ENCODE measurements around the gene GALNTL6. TPM values are rescaled to one million over a fixed set of nuclear protein-coding genes. Genes with fewer than 3 reads are reported as not detected.

The GALNTL6 gene
- total RNA-seq, 1 experiment from 2014 or later: not detected

GRCh38 chr4:172323288-172323687 lies 510.1 kb downstream of the GALNTL6 start:
- Histone ChIP-seq H3K9me2 (ENCODE audit: insufficient read depth) (no peaks in the 10 kb centered on the region), H3K4me3 (replicated peaks in 1 of 2; ENCODE audit: low read depth in 1 of 2, low read length in 2 of 2) (no peak overlapping the region), H3K9me3 (ENCODE audit: control insufficient read depth in 1 of 2, insufficient read depth in 1 of 2, low read depth in 1 of 2, low read length in 2 of 2) (no peaks in the 10 kb centered on the region), H3K4me1 (ENCODE audit: control insufficient read depth in 1 of 2, insufficient read depth in 2 of 2, low read length in 2 of 2) (no peaks in the 10 kb centered on the region), H2AFZ (ENCODE audit: low read depth, low read length, poor library complexity, severe bottlenecking) (no peak overlapping the region), H3K27ac (ENCODE audit: low read depth, low read length) (no peak overlapping the region), H3K27me3 (ENCODE audit: insufficient read depth, low read length) (no peaks in the 10 kb centered on the region), H3K79me2 (ENCODE audit: insufficient read depth, low read length) (no peaks in the 10 kb centered on the region), H4K20me1 (ENCODE audit: insufficient read depth) (no peaks in the 10 kb centered on the region), H3K9ac (ENCODE audit: low read length) (no peak overlapping the region), H3K36me3 (ENCODE audit: control insufficient read depth in 1 of 2, insufficient read depth in 2 of 2, low read length in 2 of 2) (no peaks in the 10 kb centered on the region), H3K4me2 (ENCODE audit: low read length) (no peak overlapping the region)
- ATAC-seq (no peak), DNase-seq (ENCODE audit: low read depth, low spot score) (no peak)
- TF ChIP-seq EGR1 (IDR thresholded peaks at IDR 0.05; ENCODE audit: low read depth): no peak
- TF ChIP-seq SIN3A (IDR thresholded peaks at IDR 0.05; ENCODE audit: low read depth): no peak
- TF ChIP-seq, protein P1, sequence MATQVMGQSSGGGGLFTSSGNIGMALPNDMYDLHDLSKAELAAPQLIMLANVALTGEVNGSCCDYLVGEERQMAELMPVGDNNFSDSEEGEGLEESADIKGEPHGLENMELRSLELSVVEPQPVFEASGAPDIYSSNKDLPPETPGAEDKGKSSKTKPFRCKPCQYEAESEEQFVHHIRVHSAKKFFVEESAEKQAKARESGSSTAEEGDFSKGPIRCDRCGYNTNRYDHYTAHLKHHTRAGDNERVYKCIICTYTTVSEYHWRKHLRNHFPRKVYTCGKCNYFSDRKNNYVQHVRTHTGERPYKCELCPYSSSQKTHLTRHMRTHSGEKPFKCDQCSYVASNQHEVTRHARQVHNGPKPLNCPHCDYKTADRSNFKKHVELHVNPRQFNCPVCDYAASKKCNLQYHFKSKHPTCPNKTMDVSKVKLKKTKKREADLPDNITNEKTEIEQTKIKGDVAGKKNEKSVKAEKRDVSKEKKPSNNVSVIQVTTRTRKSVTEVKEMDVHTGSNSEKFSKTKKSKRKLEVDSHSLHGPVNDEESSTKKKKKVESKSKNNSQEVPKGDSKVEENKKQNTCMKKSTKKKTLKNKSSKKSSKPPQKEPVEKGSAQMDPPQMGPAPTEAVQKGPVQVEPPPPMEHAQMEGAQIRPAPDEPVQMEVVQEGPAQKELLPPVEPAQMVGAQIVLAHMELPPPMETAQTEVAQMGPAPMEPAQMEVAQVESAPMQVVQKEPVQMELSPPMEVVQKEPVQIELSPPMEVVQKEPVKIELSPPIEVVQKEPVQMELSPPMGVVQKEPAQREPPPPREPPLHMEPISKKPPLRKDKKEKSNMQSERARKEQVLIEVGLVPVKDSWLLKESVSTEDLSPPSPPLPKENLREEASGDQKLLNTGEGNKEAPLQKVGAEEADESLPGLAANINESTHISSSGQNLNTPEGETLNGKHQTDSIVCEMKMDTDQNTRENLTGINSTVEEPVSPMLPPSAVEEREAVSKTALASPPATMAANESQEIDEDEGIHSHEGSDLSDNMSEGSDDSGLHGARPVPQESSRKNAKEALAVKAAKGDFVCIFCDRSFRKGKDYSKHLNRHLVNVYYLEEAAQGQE (IDR thresholded peaks at IDR 0.05; ENCODE audit: low read depth): no peak
- no peak for TF ChIP-seq ZNF274 (IDR thresholded peaks at IDR 0.05; ENCODE audit: low read depth, low read length)
- no peak for TF ChIP-seq POLR2AphosphoS5 (IDR thresholded peaks at IDR 0.05; ENCODE audit: low read depth, low read length)
- TF ChIP-seq YY1 (IDR thresholded peaks at IDR 0.05; ENCODE audit: extremely low read depth, insufficient replicate concordance, low read depth, low read length): no peak
- TF ChIP-seq, protein P2, sequence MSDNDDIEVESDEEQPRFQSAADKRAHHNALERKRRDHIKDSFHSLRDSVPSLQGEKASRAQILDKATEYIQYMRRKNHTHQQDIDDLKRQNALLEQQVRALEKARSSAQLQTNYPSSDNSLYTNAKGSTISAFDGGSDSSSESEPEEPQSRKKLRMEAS (IDR thresholded peaks at IDR 0.05): no peak
- no TSS peak for BruUV-seq (replicated peaks)
- intact Hi-C loops (cut with micrococcal nuclease): no loop called here
- RAD21 ChIA-PET (ENCODE audit: low non-redundant PET in 1 of 2, low total read pairs in 2 of 2, uncharacterized antibody in 2 of 2, unreplicated experiment in 2 of 2): no interaction called here
- CTCF ChIA-PET: no interaction called here
- POLR2A ChIA-PET: no interaction called here
